HepG2 (cell line): ENCODE results near the gene ETFB. TPM values are rescaled to one million over a fixed set of nuclear protein-coding genes. Genes with fewer than 3 reads are reported as not detected.

Experiments
- CENPT ChIP-seq: sonication (generic); formaldehyde crosslinking; IDR thresholded peaks from 2 replicates; pipeline ENCODE4 v1.8.0; 2022; ENCODE audit warnings: low read depth, mild to moderate bottlenecking, moderate library complexity, missing genetic modification reagents
- CTCF ChIP-seq: sonication (generic); formaldehyde crosslinking; IDR thresholded peaks from 2 replicates; pipeline ENCODE4 v1.5.0; 2020; ENCODE audit warnings: mild to moderate bottlenecking, missing genetic modification reagents, moderate library complexity
- ERF ChIP-seq: IDR thresholded peaks from 2 replicates; pipeline ENCODE4 v1.6.1; 2018; ENCODE audit warnings: missing biosample characterization, missing genetic modification reagents
- KDM1A ChIP-seq: IDR thresholded peaks from 2 replicates; pipeline ENCODE4 v1.6.1; 2016; ENCODE audit warnings: missing compliant biosample characterization
- MED1 ChIP-seq: sonication (generic); formaldehyde crosslinking; IDR thresholded peaks from 2 replicates; pipeline ENCODE4 v1.4.0; 2020; ENCODE audit warnings: missing genetic modification reagents
- MIXL1 ChIP-seq: IDR thresholded peaks from 2 replicates; pipeline ENCODE4 v1.6.1; 2016
- MXD1 ChIP-seq: sonication (generic); formaldehyde crosslinking; IDR thresholded peaks from 2 replicates; pipeline ENCODE4 v1.4.0; 2020; ENCODE audit warnings: mild to moderate bottlenecking, missing genetic modification reagents
- NBN ChIP-seq: fragments of 450-650 bp; conservative IDR thresholded peaks from 2 replicates; pipeline ENCODE4 v1.6.1; 2017
- NRL ChIP-seq: sonication (generic); formaldehyde crosslinking; IDR thresholded peaks from 2 replicates; pipeline ENCODE4 v1.5.0; 2020; ENCODE audit warnings: missing genetic modification reagents, mild to moderate bottlenecking, moderate library complexity, borderline replicate concordance
- PRDM10 ChIP-seq: sonication (generic); formaldehyde crosslinking; IDR thresholded peaks from 2 replicates; pipeline ENCODE4 v1.4.0; 2020; ENCODE audit warnings: low read depth, missing genetic modification reagents
- SIX1 ChIP-seq: sonication (generic); formaldehyde crosslinking; IDR thresholded peaks from 2 replicates; pipeline ENCODE4 v1.4.0; 2020; ENCODE audit warnings: missing genetic modification reagents, borderline replicate concordance
- STAG1 ChIP-seq: sonication (generic); formaldehyde crosslinking; IDR thresholded peaks from 2 replicates; pipeline ENCODE4 v1.4.0; 2020; ENCODE audit warnings: missing genetic modification reagents
- ZFP41 ChIP-seq: sonication (generic); formaldehyde crosslinking; IDR thresholded peaks from 2 replicates; pipeline ENCODE4 v1.4.0; 2020; ENCODE audit warnings: mild to moderate bottlenecking, missing genetic modification reagents, borderline replicate concordance
- ZGPAT ChIP-seq: IDR thresholded peaks from 2 replicates; pipeline ENCODE4 v1.6.1; 2016; ENCODE audit warnings: mild to moderate bottlenecking
- ZMYM3 ChIP-seq: sonication (generic); formaldehyde crosslinking; IDR thresholded peaks from 2 replicates; pipeline ENCODE4 v1.5.1; 2020; ENCODE audit warnings: mild to moderate bottlenecking, missing genetic modification reagents
- ZNF230 ChIP-seq: sonication (generic); formaldehyde crosslinking; IDR thresholded peaks from 2 replicates; pipeline ENCODE4 v1.4.0; 2020; ENCODE audit warnings: mild to moderate bottlenecking, missing genetic modification reagents
- ZNF282 ChIP-seq: fragments of 450-650 bp; IDR thresholded peaks from 2 replicates; pipeline ENCODE4 v1.6.1; 2018; ENCODE audit not compliant: partially characterized antibody
- ZNF574 ChIP-seq: sonication (generic); formaldehyde crosslinking; IDR thresholded peaks from 2 replicates; pipeline ENCODE4 v1.4.0; 2020; ENCODE audit warnings: missing genetic modification reagents
- ZNF790 ChIP-seq: sonication (generic); formaldehyde crosslinking; IDR thresholded peaks from 2 replicates; pipeline ENCODE4 v1.8.0; 2022; ENCODE audit warnings: missing genetic modification reagents, mild to moderate bottlenecking, borderline replicate concordance
- ZSCAN25 ChIP-seq: sonication (generic); formaldehyde crosslinking; IDR thresholded peaks from 2 replicates; pipeline ENCODE4 v1.8.0; 2022; ENCODE audit warnings: mild to moderate bottlenecking, missing genetic modification reagents
- ZSCAN9 ChIP-seq: IDR thresholded peaks from 2 replicates; pipeline ENCODE4 v1.6.1; 2016; ENCODE audit warnings: borderline replicate concordance
- polyA plus RNA-seq, 8 experiments: library from polyadenylated mRNA; depleted of rRNA in 3 of 8; stranded (reverse) in 7 of 8; unstranded in 1 of 8; fragments of >200 nt; fragmentation: Illumina TruSeq in 4 of 8; extraction: Trizol in 4 of 8; gene quantifications; 2 replicates each; pipeline versions ENCODE4 v1.2.1 to v1.2.3, GENCODE V29; 2011 to 2016; ENCODE audit warnings: low read depth in 4 of 8, missing spikeins in 1 of 8, mixed read lengths in 1 of 8; ENCODE audit not compliant: insufficient read depth in 1 of 8
- total RNA-seq, 5 experiments: library from RNA; depleted of rRNA; stranded (reverse); fragments of >200 nt; fragmentation: Illumina TruSeq; extraction: Trizol; gene quantifications; 2 replicates each; pipeline ENCODE4 v1.2.3, GENCODE V29; 2016; ENCODE audit warnings: low read depth in 1 of 5

ETFB gene
- total and polyA plus RNA-seq, 2 of the 13 experiments (the other 11 are each of a cell fraction or from before 2014, with no cell fraction given), result 678 to 1,314 TPM

- TF ChIP-seq CTCF, result peak; percentile 85
- TF ChIP-seq PRDM10 (CRISPR knock-in tag), result peak; percentile 70; the same call in 1 of the 2 replicates
- no peak for TF ChIP-seq ZNF282
- TF ChIP-seq ZNF230, result no peak
- TF ChIP-seq MIXL1, result no peak
- peak; percentile 93 for TF ChIP-seq STAG1 (CRISPR knock-in tag)
- TF ChIP-seq NBN, result no peak
- TF ChIP-seq MXD1, result no peak
- no peak for TF ChIP-seq ZNF790 (CRISPR knock-in tag)
- 0 out of 2 replicates have a peak, but pooled peaks have one; percentile 30 for TF ChIP-seq KDM1A (CRISPR knock-in tag)
- 0 out of 2 replicates have a peak, but pooled peaks have one; percentile 45 for TF ChIP-seq ERF
- 0 out of 2 replicates have a peak, but pooled peaks have one; percentile 21 for TF ChIP-seq ZGPAT
- no peak for TF ChIP-seq ZSCAN9 (CRISPR knock-in tag)
- no peak for TF ChIP-seq ZFP41
- TF ChIP-seq ZMYM3 (CRISPR knock-in tag), result peak; percentile 27; the same call in 1 of the 2 replicates
- TF ChIP-seq ZNF574 (CRISPR knock-in tag), result peak; percentile 33; the same call in 1 of the 2 replicates
- TF ChIP-seq NRL (CRISPR knock-in tag), result no peak
- TF ChIP-seq ZSCAN25 (CRISPR knock-in tag), result no peak
- no peak for TF ChIP-seq CENPT (CRISPR knock-in tag)
- TF ChIP-seq MED1 (CRISPR knock-in tag), result peak; percentile 35
- TF ChIP-seq SIX1 (CRISPR knock-in tag), result no peak
Measured at GRCh38 chr19:51407511-51408131, 41.4 kb upstream of the ETFB start (continued).
